Effector CD8-positive, alpha-beta T cell (primary cell): Measurements from ENCODE around the gene VPS13D.
"Not testable (repeated sequence)": the region's sequence is repeated elsewhere in the genome, so short reads cannot be mapped to it uniquely, and the experiment has no call there.

ENCODE experiments used
- DNase-seq: peaks from one replicate; lab custom pipeline; 2025; lab: John Stamatoyannopoulos, UW

VPS13D gene

GRCh38 chr1:12196641-12197482 is 33.0 kb upstream of the VPS13D start:
- DNase-seq: no peak

- no peak for DNase-seq
These were observed 32.3 kb upstream of the VPS13D start for GRCh38 chr1:12197483-12197880.

- DNase-seq: no peak
These were observed 29.6 kb upstream of the VPS13D start for GRCh38 chr1:12200208-12200607.

GRCh38 chr1:12201352-12202189 is 28.3 kb upstream of the VPS13D start:
- DNase-seq: no peak

GRCh38 chr1:12202190-12202497 is 27.7 kb upstream of the VPS13D start:
- DNase-seq: no peak

- DNase-seq: no peak
These were observed 27.3 kb upstream of the VPS13D start for GRCh38 chr1:12202577-12202976.

- no peak for DNase-seq
These were observed 26.4 kb upstream of the VPS13D start for GRCh38 chr1:12203216-12204007.

GRCh38 chr1:12204140-12204539 is 25.7 kb upstream of the VPS13D start:
- DNase-seq: no peak

- no peak for DNase-seq
These were observed 24.8 kb upstream of the VPS13D start for GRCh38 chr1:12204754-12205658.

- no peak for DNase-seq
These were observed 23.6 kb upstream of the VPS13D start for GRCh38 chr1:12206238-12206637.

- DNase-seq: no peak
These were observed 22.9 kb upstream of the VPS13D start for GRCh38 chr1:12206792-12207424.

- no peak for DNase-seq
These were observed 21.6 kb upstream of the VPS13D start for GRCh38 chr1:12208271-12208670.

GRCh38 chr1:12208764-12209494 is 20.9 kb upstream of the VPS13D start:
- DNase-seq: peak; percentile 89

GRCh38 chr1:12209495-12209832 is 20.4 kb upstream of the VPS13D start:
- DNase-seq: no peak

- DNase-seq: no peak
These were observed 14.5 kb upstream of the VPS13D start for GRCh38 chr1:12215118-12215961.

GRCh38 chr1:12219800-12220199 is 10.0 kb upstream of the VPS13D start:
- DNase-seq: no peak

GRCh38 chr1:12220890-12221289 is 8.9 kb upstream of the VPS13D start:
- DNase-seq: no peak

GRCh38 chr1:12222700-12223099 is 7.1 kb upstream of the VPS13D start:
- not testable (repeated sequence) for DNase-seq

GRCh38 chr1:12224092-12224491 is 5.7 kb upstream of the VPS13D start:
- not testable (repeated sequence) for DNase-seq
